Lung (tissue), 12 donors: ENCODE measurements around the gene CIP2A. TPM values are rescaled to one million over a fixed set of nuclear protein-coding genes. Genes with fewer than 3 reads are reported as not detected.

Experiments used
- ATAC-seq: fragments of 200-7000 bp; cut with Tn5 transposase; one replicate; pipeline ENCODE4 v1.9.1; 2020; ENCODE audit warnings: moderate number of reproducible peaks; ENCODE audit not compliant: insufficient read depth, low FRiP score
- DNase-seq, 3 donors: peaks; one replicate each; pipeline ENCODE4 v3.0.0-alpha.2; 2013 to 2017
- H3K27ac ChIP-seq, 2 donors: one replicate each; pipeline ENCODE4 v1.5.1; 2013; ENCODE audit warnings: mild to moderate bottlenecking in 2 of 2, moderate library complexity in 2 of 2, control low read depth in 1 of 2, inconsistent platforms in 1 of 2, low read depth in 1 of 2, low read length in 1 of 2
- H3K27me3 ChIP-seq, 3 donors: one replicate each; pipeline ENCODE4 v1.5.1; 2013; ENCODE audit warnings: low read length in 2 of 3; ENCODE audit not compliant: control insufficient read depth in 3 of 3, insufficient read depth in 3 of 3
- H3K36me3 ChIP-seq, 4 donors: one replicate each; pipeline ENCODE4 v1.5.1; 2013; ENCODE audit warnings: low read length in 4 of 4, mild to moderate bottlenecking in 1 of 4, moderate library complexity in 1 of 4; ENCODE audit not compliant: control insufficient read depth in 4 of 4, insufficient read depth in 4 of 4
- H3K4me1 ChIP-seq, 5 donors: one replicate each; pipeline ENCODE4 v1.5.1; 2013; ENCODE audit warnings: low read length in 5 of 5, mild to moderate bottlenecking in 2 of 5, moderate library complexity in 1 of 5; ENCODE audit not compliant: control insufficient read depth in 5 of 5, insufficient read depth in 5 of 5
- H3K4me3 ChIP-seq: one replicate; pipeline ENCODE4 v1.5.1; 2013; ENCODE audit warnings: mild to moderate bottlenecking, control low read depth, moderate library complexity
- H3K9ac ChIP-seq, 2 donors: one replicate each; pipeline ENCODE4 v1.5.1; 2013; ENCODE audit warnings: low read length in 2 of 2, control low read depth in 1 of 2; ENCODE audit not compliant: insufficient read depth in 1 of 2
- H3K9me3 ChIP-seq, 4 donors: one replicate each; pipeline ENCODE4 v1.5.1; 2013; ENCODE audit warnings: low read length in 3 of 4, mild to moderate bottlenecking in 1 of 4, moderate library complexity in 1 of 4; ENCODE audit not compliant: control insufficient read depth in 4 of 4, insufficient read depth in 3 of 4
- WGBS, 2 donors: extraction: QIAGEN DNeasy Blood & Tissue Kit; methylation state at CpG; one replicate each; pipeline ENCODE4 v1.1.7; 2013; 5-methylcytosine and 5-hydroxymethylcytosine counted together
- polyA plus RNA-seq, 2 donors: library from polyadenylated mRNA; stranded (reverse); fragments of 200-250 nt; gene quantifications; one replicate each; pipeline ENCODE4 v1.2.1, GENCODE V29; 2013
- total RNA-seq, 2 donors: library from RNA; depleted of rRNA in 1 of 2; stranded (reverse); fragments of >200 nt in 1 of 2; gene quantifications; one replicate each; pipeline ENCODE4 v1.2.1, GENCODE V29; 2014 to 2021
- TF ChIP-seq, protein P1 (sequence below): IDR thresholded peaks from 2 replicates; pipeline ENCODE4 v1.5.1; 2012; ENCODE audit warnings: mild to moderate bottlenecking; ENCODE audit errors: control extremely low read depth, extremely low read depth
- donor health status: control.
- donor health status: control.
- donor health status: Bipolar disorder and iron deficiency.
- donor health status: healthy.
- donor health status: DM: yes; HTN: yes; CAD: no.

CIP2A gene
- total and polyA plus RNA-seq, 4 donors = 1.1 to 12.9 (median 2.1) TPM

DNA sequence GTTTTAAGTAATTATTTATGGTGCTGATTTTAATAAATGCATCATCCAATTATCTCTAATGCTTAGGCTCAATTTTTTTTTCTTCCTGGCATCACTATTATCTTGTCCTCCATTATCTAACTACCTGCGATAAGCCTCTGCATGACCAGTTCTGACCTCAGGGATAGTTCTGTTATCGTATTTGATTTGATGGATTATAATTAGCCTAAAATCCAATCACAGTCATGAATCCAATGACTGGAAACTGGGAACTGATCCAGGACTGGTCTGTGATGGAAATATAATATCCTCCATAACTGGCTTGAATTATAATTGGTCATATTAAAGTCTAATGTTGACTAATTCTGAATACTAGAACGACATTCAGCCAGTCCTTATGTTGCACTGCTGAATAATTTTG, 80.0 kb downstream of the CIP2A start:
- H3K4me3 ChIP-seq = no peak overlapping the region
- no peaks in the 10 kb centered on the region for H3K9me3 ChIP-seq
- TF ChIP-seq, protein P1, sequence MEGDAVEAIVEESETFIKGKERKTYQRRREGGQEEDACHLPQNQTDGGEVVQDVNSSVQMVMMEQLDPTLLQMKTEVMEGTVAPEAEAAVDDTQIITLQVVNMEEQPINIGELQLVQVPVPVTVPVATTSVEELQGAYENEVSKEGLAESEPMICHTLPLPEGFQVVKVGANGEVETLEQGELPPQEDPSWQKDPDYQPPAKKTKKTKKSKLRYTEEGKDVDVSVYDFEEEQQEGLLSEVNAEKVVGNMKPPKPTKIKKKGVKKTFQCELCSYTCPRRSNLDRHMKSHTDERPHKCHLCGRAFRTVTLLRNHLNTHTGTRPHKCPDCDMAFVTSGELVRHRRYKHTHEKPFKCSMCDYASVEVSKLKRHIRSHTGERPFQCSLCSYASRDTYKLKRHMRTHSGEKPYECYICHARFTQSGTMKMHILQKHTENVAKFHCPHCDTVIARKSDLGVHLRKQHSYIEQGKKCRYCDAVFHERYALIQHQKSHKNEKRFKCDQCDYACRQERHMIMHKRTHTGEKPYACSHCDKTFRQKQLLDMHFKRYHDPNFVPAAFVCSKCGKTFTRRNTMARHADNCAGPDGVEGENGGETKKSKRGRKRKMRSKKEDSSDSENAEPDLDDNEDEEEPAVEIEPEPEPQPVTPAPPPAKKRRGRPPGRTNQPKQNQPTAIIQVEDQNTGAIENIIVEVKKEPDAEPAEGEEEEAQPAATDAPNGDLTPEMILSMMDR = no peak
- DNase-seq (no peak), ATAC-seq (no peak)
- H3K9ac ChIP-seq = no peak overlapping the region
- H3K27me3 ChIP-seq = no peaks in the 10 kb centered on the region
- no peak overlapping the region for H3K27ac ChIP-seq
- 65 to 73% methylated on average over 3 of the region's 3 CpGs for WGBS, 2 donors
- H3K36me3 ChIP-seq = no peaks in the 10 kb centered on the region
- no peaks in the 10 kb centered on the region for H3K4me1 ChIP-seq

DNA sequence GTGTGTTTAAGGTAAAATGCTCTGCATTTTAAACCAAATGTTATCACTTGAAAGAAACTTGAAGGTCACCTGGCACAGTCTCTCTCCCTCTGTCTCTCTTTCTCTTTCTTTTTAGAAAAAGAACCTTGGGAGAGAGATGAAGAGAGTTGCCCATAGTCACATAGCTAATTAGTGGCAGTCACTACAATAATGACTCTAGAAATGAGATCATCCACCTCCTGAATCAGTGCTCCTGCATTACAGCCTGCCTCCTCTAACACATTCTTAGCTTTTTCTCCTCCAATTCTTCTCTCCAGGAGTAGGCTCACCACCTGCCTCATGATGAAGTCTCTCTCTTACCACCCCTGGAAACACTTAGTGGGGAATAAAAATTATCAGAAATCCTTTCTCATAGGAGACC, 81.3 kb downstream of the CIP2A start:
- no peaks in the 10 kb centered on the region for H3K27me3 ChIP-seq
- H3K36me3 ChIP-seq = no peaks in the 10 kb centered on the region
- TF ChIP-seq, protein P1 = no peak
- H3K4me3 ChIP-seq = no peak overlapping the region
- H3K9me3 ChIP-seq = no peaks in the 10 kb centered on the region
- ATAC-seq (no peak), DNase-seq (no peak)
- H3K27ac ChIP-seq = no peak overlapping the region
- no peak overlapping the region for H3K9ac ChIP-seq
- no peaks in the 10 kb centered on the region for H3K4me1 ChIP-seq

DNA sequence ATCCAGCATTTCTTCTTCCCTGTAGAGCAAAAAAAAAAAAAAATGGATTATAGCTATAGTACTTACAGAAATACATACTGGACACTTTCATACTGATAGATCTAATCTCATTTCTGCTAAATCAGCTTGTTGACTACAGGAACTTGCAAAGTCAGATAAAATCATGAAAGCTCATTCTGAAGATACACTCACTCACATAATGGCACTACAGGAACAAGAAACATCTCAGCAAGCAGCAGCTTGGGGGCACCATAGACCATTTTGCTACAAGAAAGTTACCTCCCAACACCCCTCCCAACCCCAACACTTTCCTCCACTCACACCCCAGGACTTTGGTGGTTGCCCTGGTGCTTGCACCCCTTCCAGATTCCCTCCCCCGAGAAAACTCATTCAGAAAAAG, 83.4 kb downstream of the CIP2A start:
- H3K27me3 ChIP-seq = no peaks in the 10 kb centered on the region
- H3K36me3 ChIP-seq = no peaks in the 10 kb centered on the region
- H3K27ac ChIP-seq = no peak overlapping the region
- no peaks in the 10 kb centered on the region for H3K4me1 ChIP-seq
- no peak overlapping the region for H3K4me3 ChIP-seq
- 82 to 91% methylated on average over 1 of the region's 1 CpG for WGBS, 2 donors
- TF ChIP-seq, protein P1 = no peak
- H3K9ac ChIP-seq = no peak overlapping the region
- DNase-seq (no peak), ATAC-seq (no peak)
- no peaks in the 10 kb centered on the region for H3K9me3 ChIP-seq

DNA sequence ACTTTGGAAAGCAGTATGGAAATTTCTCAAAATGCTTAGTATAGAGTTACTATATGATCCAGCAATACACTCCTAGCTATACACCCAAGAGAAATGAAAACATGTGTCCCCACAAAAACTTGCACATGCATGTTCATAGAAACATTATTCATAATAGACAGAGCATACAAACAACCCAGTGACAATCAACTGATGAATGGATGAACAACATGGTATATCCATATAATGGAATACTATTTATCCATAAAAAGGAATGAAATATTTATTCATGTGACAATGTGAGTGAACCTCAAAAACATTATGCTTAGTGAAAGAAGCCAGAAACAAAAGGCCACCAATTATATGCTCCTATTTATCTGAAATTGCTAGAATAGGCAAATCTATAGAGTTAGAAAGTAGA, 85.5 kb downstream of the CIP2A start:
- Histone ChIP-seq H3K9me3 (no peaks in the 10 kb centered on the region), H3K27me3 (no peaks in the 10 kb centered on the region), H3K9ac (no peak overlapping the region), H3K4me3 (no peak overlapping the region), H3K27ac (no peak overlapping the region), H3K36me3 (no peaks in the 10 kb centered on the region), H3K4me1 (no peaks in the 10 kb centered on the region)
- DNase-seq (no peak), ATAC-seq (no peak)
- TF ChIP-seq, protein P1 = no peak
